HG03108 (cell line): ENCODE results near the gene IL1R2.

Source experiments
- ATAC-seq: cut with Tn5 transposase; IDR thresholded peaks from one replicate; pipeline ENCODE4 v1.9.1; 2021; ENCODE audit warnings: moderate library complexity; ENCODE audit not compliant: unreplicated experiment

The IL1R2 gene

GRCh38 chr2:102018823-102019445 lies 27.2 kb downstream of the IL1R2 start:
- no peak for ATAC-seq

DNA sequence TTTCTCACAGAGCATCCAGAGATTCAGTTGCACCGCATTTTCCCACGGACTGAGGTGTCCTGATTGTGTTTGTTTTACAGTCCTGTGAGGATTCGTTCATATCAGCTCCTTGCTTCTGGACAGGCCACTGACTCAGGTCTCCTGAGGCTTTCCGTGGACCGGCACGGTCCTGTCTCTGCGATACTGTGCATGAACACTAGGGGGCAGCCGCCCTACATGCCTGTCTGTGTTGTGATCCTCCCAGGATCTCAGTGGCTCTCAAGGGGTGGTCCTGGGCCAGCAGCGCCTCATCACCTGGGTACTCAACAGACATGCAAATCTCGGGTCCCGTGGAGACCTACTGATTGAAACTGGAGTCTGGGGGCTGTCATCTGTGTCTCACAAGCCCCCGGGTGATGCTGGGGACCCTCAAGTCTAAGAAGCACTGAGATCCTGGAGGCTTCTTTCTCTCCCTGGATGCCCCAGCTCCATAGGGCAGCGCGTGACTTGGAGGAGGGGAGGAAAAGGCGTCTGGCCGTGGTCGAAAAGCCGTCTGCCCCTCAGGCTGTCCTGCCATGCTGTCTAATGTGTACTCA lies 28.9 kb downstream of the IL1R2 start:
- peak; percentile 34 for ATAC-seq

GRCh38 chr2:102021779-102022178 lies 30.0 kb downstream of the IL1R2 start:
- ATAC-seq: no peak

DNA sequence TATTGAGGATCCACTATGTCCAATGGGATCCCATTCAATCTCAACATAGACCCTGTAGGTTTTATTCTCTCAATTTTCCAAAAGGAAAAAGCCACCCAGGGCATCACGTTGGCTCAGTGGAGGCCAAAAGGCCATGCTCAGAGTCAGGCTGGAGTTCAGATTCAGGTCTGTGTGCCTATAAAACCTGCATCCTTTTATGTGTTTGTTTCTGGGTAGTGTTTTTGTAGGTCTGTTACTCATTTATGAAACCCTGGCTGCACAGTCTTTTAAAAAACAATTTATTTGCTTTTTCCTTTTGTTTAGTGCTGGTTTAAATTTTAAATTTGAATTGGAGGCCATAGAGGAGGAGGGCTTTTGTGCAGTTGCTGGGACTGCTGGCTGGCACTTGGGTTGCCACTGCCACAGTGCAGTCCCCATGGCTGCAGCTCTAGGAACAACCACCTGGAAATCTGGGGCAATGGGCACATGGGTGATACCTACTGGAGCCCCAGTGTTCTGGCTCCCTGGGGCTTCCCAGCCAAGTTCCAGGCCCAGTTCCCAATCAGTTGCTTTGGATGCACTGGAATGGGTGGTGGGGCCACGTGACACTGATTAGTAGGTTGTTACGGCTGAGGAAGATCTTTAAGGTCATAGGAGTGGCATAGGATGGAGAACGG lies 31.3 kb downstream of the IL1R2 start:
- no peak for ATAC-seq

DNA sequence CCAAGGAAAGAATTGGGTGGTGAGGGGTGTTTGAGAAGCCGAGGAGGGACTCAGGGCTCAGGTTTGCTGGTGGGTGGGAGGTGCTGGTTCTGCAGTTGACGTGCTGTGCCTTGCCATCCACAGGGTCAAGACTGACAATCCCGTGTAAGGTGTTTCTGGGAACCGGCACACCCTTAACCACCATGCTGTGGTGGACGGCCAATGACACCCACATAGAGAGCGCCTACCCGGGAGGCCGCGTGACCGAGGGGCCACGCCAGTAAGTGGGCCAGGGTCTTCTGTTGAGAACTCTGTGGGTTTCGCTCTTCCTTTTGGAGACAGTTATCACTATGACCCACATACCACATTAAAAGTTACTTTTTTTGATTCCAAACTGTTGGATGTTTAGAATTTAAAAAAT lies 32.6 kb downstream of the IL1R2 start:
- ATAC-seq: no peak

GRCh38 chr2:102025016-102025501 lies 33.3 kb downstream of the IL1R2 start:
- peak; percentile 67 for ATAC-seq

GRCh38 chr2:102025583-102026267 lies 34.0 kb downstream of the IL1R2 start:
- peak; percentile 57 for ATAC-seq

DNA sequence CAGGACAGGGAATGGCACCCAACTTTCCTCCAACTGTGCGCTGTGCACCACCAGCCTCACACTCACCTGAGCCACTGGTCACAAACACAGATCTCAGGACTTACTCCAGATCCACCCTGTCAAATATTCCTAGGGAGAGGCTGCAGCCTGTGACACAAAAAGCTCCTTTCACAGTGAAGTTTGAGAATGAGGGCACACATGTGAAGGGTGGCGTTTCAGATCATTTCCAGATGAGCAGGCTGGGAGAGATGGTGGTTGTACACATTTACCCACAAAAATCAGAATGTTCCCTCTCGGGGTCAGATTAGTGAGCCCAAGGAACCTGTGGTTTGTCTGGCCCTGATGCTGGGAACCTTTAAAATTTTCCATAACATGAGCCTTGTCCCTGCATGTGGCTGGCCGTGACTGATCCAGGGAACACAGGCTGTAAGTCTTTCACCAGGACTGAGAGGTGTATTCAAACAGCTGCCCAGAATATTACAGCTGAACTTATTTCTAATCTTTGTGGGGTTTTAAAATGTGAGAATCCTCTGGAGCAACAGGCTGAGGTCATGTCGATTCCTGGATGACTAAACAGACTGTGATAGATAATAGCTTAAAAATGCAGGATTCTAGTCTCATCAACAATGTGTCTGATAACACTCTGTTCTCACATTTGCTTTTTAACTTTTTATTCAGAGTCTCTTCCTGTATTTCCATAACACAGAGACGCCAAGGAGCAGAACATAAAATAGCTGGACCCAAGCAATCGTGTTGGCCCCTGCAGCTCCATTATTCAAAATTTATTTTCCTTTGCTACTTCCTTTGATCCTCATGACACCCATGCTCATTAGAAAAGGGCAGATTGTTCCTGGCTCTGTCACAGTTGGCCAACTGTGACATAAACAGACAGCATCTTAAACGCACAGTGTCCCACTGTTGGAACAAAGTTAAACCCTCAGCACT lies 35.5 kb downstream of the IL1R2 start:
- ATAC-seq: no peak

- no peak for ATAC-seq
Measured at GRCh38 chr2:102028470-102028869, 36.7 kb downstream of the IL1R2 start.

- no peak for ATAC-seq
Measured at GRCh38 chr2:102029405-102029804, 37.6 kb downstream of the IL1R2 start.

- ATAC-seq: no peak
Measured at GRCh38 chr2:102029952-102030351, 38.2 kb downstream of the IL1R2 start.

DNA sequence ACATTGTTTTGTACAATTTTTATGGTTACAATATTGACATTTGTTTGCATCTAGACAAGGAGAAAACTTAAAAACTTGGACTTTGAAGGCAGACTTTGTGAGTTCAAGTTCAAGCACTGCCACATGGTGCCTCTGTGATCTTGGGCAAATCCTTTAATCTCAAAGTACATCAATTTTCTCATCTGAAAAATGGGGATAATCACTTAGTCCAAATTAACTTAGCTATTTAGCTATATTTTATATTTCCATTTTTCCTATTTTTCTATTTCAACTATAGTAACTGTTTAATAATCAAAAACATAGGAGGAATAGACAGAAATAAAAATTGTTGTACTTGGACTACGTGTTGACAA lies 38.7 kb downstream of the IL1R2 start:
- no peak for ATAC-seq

- ATAC-seq: no peak
Measured at GRCh38 chr2:102030855-102031527, 39.2 kb downstream of the IL1R2 start.

GRCh38 chr2:102032368-102033030 lies 40.7 kb downstream of the IL1R2 start:
- ATAC-seq: no peak

GRCh38 chr2:102033031-102033749 lies 41.4 kb downstream of the IL1R2 start:
- ATAC-seq: peak; percentile 89

DNA sequence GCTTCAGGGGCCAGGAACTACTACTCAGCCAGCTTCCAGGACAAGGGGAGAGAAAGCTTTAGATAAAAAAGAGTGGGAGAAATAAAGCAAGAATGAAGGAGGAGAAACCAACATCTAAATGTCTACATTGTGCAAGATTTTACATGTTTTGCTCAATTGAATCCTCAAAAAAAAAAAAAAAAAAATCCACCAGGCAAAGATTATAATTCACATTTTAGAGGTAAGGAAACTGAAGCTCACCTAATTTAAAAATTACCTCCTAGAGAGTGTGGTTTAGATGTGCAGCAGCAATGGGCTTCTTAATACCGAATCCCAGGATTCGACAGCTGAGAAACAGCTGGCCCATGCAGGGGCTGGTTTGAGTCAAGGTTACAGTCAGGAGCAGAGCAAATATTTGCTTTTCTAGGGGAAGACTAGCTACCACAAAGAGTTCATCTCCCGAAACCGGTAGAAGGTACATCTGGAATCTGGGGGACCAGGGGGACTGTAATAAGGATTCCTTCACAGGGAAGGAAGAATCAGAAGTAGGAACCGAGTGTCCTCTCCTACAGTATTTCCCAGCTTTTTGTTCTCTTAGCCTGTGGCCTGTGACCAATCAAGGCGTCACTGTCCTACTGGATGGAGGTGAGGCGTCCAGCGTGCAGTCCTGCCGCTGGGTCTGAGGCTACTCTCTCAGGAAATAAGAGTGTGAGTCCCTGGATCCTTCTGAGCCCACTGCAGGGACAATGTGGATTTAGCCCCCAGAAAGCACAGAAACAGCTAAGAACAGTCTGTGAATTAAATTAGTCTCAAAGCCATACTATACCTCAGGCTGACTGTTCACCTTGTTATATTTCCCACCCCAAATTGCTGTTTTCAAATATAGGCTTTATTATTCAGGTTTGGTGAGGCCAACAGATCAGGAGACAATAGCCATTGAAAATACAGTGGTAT lies 42.3 kb downstream of the IL1R2 start:
- no peak for ATAC-seq

GRCh38 chr2:102034683-102035548 lies 43.2 kb downstream of the IL1R2 start:
- no peak for ATAC-seq
